T-helper 2 cell (primary cell): ENCODE results near the gene PCNX2.

Experiments used
- DNase-seq, 5 experiments: peaks; one replicate each; pipeline versions ENCODE4 v3.0.0 to v3.0.0-alpha.2; 2012 to 2022

Gene PCNX2

DNA sequence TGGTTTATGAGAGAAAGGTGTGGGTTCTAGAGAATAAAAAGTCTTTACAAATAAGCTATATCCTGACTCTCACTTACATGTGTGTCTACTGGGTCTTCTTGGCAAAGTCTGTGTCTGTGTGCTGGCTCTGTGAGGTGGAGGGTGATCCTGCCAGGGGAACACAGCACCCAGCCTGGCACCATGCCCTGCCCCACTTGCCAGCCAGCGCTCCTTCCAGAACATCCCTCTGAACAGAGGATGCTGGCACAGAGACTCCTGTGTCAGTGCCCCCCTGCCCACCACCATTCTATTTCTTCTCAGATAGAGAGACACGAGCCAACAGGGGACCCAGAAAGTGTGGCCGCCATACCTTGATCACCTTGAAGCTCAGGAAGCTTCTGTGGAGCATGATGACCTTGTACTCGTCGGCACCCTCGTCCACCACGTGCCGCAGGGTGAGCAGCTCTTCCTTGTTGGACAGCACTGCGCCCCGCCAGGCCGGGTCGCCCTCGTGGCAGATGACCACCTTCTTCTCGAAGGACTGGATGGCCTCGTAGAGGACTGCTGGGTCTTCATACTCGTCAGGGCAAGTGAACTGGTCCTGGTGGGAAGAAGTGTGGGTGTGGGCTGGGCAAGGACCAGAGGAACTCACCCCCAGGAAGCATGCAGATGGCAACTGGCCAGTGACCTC lies 295.4 kb downstream of the PCNX2 start:
- DNase-seq, result no peak

DNA sequence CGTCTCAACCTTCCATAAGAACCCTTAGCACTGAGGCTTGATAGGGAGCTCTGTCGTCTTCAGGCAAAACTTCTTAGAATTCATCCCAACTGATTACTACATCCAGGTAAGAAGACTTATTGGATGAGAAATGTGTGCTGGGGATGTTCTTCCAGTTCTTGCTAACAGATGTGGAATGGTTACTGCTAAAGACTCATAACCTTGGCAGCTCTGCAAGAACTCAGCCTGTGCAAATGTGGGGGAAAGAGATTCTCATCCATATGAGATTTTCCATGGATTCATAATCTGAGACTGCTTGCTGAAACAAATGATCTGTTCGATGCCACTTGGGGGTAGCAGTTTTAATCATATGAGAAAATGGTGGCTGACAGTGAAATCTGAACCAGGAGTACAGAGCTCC lies 296.9 kb downstream of the PCNX2 start:
- no peak for DNase-seq

DNA sequence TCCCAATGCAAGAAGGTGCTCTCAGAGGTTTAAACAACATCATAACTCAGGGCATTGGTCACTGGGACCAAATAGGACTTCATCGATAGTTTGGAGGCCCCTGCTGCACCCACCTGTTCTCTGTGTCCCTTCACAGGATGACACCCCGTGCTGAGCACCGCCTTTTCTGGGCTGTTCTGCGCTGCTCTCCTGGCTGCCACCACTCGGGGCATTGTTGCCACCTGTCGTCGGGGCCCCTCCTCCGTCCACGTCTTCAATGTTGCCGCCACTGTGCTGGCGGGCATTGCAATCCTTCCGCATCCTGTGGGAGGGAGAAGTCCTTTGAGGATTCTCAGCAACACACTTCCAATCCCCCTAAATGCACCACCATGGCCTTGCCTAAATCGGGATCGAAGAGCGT lies 297.4 kb downstream of the PCNX2 start:
- DNase-seq, result no peak

DNA sequence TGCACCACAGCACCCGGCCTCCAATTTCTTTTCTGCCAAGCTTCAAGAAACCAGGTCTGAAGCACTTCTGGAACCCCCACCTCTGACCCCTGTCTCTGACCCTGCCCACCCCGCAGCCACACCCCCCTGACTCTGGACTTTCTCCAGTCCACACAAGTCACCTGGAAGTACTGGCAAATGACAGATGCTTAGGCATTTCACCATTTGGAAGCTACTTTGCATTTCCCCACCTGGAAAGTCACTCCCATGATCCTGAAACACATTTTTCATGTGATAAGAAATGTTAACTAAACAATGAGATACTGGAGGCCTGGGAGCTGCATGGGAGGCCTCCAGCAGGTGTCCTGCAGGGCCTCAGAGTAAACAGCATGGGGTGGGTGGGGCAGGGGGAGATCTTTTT lies 299.4 kb downstream of the PCNX2 start:
- no peak for DNase-seq

DNA sequence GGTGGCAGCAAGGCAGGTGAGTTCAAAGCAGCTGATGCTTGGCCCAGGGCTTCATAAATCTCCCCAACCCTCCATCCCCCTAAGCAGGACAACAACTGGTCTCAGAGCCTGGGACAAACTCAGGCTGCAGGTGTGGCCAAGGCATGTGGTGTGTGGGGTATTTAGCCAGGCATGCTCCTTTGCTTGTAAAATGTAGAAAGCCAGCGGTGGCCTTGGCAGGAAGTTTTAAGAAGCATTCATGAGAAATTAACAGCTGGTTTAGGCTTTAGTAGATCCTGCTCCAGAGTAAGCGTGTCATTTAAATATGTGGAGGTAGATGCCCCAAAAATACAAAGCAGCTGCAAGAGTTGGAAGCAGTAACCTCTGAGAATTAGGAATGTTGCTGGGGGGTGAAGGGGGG lies 300.3 kb downstream of the PCNX2 start:
- no peak for DNase-seq

DNA sequence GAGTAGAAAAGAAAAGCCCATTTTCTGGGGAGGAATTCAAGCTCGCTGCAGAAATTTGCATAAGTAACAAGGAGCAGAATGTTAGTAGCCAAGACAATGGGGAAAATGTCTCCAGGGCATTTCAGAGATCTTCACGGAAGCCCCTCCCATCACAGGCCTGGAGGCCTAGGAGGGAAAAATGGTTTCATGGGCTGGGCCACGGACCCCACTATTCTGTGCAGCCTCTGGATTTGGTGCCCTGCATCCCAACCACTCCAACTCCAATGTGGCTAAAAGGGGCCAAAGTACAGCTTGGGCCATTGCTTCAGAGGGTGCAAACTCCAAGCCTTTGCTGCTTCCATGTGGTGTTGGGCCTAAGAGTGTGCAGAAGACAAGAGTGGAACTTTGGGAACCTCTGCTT lies 302.0 kb downstream of the PCNX2 start:
- no peak for DNase-seq

DNA sequence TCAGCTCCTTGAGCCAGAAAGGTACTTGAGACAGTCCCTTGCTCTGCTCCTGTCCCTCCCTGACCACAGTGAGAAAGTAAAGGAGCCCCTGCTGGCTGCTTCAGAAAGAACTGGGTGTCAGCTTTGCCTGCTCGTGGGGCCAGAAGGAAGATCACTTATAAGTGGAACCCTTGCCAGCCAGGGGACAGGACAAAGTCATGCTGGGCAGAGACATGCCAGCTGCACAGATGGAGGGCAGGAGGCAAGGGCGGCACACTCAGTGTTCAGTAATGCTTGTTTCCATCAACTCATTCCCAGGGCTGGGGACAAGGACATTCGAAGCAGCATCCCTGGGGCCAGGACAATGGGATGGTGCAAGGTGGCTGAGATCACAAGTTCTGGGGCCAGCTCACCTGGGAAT lies 303.3 kb downstream of the PCNX2 start:
- no peak for DNase-seq

DNA sequence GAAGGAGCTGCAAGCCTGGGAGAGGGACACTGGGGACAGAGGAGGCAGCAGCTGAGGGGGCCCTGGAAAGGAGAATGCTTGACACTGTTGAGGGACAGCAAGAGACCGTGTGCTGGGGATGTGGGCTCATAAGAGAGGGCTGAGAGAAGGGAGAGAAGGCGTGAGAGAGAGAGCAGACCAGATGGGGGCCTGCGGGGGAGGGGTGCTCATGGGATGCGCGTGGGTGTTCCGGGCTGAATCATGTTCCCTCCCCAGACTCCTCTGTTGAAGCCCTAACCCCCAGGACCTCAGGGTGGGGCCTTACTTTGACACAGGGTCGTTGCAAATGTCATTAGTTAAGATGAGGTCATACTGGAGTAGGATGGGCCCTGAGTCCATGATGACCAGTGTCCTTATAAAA lies 304.3 kb downstream of the PCNX2 start:
- no peak for DNase-seq

DNA sequence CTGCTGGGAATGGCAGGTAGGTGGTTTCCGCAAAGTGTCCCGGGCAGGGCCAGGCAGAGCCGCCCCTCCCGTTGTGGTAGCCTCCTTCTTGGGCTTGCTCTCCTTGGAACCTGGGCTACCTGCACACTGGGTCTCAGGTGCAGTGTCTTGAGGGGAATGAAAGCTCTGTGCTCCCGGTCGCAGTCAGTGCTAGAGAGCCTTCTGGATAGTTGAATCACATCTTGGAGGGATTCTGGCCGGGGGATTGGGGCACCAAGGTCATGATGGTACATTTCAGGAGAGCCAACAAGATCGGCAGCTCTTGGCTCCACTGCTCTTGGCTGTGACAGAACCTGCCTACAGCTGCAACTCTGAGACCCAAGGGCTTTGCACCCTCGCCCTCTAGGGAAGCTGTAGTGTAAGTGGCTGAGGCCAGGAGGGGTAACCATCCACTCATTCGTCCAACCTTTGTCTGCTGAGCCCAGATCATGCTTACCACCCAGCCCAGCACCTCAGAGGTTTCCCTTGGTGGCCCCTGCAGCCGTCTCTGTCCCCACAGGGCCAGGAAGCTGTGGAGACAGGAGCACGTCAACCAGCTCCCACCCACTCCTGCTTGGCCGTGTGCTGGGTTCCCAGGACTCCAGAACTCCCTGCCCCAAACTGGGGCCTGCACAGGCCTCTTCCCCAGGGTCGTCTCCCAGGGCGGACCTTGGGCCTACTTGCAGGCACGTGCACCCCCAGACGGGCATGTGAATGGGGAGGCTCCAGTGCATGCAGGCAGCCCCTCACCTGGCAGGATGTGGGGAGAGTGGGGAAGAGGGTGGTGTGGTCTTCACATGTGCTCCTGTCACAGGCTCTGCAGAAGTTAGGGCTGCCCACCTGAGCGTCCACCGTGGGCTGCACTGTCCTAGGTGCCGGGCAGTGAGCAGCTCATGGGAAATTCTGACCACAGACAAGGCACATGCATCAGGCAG lies 305.1 kb downstream of the PCNX2 start:
- no peak for DNase-seq

DNA sequence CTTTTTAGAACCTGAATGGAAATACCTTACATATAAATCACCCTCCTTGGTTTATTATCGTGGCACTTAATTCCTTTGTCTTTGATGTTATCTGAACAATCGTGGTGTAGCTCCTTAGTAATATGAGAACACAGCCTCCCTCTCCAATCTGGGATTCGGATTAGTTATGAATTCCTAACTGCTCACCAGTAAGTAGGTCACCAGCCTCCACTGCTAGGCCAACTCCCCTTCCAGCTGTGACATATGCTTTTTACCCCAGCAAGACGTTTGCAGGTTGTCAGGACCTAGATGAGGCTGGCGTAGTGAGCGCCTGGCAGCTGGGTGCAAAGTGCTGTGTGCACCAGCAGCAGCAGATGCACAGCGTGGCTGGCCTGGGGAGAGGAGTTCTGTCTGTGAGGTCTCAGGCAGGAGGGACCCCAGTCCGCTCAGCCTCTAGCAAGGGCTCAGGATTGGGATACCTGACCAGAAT lies 306.9 kb downstream of the PCNX2 start:
- DNase-seq, result no peak

DNA sequence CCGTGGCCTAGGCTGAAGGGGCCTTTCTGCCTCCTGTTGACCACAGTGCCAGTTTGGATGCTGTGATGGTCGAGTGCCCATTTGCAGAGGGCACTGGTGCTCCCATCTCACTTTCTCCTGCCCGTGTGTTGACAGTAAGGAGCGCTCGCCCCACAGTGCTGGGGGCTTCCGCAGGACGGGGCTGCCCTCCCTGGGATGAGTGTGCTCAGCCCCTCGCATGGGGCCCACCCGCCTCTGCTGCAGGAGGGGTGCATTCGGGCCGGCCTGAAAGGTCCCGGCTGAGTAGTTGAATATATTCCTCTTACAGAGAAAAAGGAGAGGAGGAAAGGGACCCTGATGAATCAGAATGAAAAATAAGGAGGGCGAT lies 307.8 kb downstream of the PCNX2 start:
- no peak for DNase-seq

DNA sequence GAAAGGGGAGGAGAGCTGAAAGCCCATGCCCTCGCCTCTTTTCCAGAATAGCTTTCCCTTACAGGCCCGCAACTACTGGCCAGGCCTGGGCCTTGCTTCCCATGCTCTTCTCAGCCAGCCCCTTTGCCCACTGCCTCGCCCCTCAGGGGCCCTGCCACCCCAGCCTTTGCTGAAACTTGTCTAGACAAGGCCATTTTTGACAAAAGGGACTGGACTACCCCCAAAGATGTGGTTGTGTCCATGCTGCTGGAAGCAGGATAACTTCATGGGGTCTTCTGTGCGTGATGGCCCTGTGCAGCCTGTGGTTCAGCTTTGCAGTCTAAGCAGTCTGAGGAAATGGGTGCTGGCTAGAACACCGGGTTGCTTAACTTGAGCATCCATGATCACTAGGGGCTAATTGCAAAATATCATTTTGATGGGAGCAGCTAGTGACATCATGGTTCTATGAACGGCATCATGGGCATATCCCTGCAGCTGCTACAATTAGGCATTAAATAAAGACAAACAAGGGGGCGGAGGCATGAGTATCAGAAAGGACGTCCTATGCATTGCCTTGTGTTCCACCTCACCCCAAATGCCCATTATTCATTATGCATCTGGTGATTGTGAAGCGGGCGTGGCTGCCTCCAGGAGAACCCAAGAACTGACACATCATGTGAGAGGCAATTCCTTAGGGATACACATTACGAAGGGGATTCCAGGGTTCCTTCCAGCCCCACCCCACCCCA lies 308.3 kb downstream of the PCNX2 start:
- DNase-seq, result no peak

DNA sequence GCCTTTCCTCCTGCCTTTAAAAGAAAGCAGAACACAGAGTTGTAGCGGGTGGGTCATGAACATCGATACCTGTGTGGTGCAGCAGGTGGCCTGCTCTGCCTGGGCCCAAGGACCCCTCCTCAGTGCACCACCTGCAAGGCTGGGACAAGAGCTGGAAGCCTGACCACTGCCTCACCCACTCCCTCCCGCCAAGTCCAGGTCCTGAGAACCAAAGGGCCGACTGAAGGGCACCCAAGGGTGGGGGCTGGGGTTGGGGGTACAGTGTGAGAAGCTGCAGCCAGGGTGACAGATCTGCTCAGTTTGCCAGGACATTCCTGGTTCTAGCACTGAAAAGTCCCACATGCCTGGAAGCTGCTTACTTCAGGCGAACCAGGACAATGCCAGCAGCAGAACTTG lies 309.0 kb downstream of the PCNX2 start:
- no peak for DNase-seq

DNA sequence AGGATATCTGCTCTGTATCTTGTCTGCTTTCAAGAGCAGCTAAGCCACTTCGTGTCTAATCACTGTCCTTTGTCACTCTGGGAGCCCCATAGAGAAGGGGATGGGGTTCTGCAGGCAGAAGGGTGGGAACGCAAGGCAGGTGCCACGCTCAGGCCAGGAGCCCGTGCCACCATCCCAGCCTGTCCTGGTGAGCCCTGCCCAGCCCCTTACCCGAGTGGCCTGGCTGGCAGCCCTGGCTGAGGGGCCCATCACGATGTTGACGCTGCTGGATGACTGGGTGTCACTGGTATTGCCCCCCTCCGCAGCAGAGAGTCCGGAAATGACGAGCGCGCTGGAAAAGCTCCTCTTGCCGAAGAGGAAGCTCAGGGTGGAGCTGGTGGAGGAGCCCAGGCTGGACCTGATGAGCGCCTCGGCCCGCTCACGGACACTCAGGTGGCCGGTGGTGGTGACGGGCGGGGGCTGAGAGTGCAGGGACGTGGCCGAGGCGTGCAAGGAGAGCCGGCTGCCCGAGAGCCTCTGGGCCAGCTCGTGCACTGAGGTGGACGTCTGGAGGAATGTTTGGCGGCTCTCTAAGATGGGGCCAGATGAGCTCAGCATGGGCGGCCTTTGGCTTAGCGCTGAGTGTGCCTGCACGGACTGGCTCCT lies 309.5 kb downstream of the PCNX2 start:
- DNase-seq, result no peak

DNA sequence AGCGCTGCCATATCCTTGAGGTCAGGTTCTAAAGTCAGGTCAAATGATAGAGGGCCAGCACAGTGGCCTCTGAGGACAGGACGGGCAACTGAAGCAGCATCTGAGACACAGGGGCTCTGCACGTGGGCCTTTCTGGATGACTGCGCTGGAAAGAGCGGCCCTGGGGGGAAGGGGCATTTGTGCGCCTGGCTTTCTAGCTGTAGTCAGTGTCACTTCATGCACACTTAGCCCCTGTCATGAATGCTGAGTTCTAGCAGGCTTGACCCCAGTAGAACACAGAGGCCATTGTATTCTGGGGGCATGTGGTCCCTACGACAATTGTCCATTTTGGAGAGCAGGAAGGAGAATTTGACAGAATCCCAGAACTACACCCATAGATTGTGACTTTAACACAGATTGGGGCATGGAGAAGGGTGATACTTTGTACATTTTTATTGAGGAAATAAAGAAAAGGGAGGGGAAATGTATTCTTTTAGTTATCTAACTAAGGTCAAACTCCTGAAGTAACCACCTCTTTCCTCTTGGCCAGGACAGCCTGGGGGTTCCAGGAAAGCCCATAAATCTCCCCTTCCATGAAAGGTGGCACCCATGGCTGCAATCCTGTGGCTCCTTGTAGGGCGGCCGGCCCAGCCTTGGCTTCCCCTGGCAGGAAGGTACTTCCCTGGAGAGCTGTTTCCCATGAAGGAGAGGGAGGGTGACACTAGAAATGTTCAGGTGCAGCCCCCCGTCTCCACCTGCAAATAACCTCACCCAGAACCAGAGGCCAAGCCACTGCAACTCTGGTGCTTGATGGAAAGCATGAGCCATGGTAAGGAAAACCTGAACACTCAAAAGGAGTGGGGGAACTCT lies 310.7 kb downstream of the PCNX2 start:
- DNase-seq, result no peak

DNA sequence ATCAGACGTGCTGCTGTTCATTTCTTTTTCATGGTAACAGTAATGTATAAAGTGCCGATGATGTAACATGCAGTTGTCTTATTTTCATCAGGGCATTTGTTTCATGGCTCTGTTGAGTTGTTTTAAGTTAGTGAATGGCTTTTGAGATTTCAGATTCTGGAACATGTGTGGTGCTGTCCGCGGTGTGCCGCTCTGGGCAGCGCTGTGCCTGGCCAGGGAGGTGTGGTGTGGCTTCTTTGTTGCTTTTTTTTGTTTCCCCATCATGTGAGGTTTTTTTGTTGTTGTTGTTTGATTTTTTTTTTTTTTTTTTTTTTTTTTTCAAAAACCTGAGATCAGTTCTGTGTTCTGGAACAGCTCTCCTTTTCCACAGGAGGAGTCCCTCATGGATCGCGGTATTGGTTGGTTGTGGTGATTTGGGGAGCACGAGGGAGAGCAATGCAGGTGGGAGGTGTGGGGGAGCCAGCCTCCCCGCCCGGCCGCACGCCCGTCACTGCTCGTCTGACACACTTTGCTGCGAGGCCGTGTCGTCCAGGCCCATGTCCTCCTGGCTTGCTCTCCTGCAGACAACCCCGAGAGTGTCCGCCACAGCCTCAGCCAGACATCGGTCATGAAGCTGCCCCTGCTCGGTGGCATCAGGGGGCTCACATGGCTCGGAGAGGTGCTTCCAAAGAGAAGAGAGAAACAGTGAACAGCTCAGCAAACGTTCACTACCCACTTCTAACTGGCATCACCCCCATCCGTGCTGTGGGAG lies 311.5 kb downstream of the PCNX2 start:
- DNase-seq, result no peak

DNA sequence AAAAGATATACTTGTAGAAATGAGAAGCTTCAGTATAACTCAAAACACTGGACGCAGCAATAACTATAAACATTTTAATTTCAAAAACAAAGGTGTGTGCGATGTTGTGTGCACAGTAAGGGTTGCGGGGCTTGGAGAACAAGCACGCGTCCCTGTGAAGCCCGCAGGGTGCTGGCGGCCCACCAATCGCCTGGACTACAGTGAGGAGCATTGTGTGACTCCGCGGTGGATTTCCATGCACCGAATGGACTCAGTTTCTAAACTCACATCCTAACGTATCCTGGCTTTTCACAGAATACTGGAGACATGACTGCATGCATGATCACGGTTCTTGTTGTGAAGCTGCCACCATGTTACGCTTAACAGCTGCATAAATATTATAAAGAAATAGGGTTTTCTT lies 312.1 kb downstream of the PCNX2 start:
- DNase-seq, result no peak

DNA sequence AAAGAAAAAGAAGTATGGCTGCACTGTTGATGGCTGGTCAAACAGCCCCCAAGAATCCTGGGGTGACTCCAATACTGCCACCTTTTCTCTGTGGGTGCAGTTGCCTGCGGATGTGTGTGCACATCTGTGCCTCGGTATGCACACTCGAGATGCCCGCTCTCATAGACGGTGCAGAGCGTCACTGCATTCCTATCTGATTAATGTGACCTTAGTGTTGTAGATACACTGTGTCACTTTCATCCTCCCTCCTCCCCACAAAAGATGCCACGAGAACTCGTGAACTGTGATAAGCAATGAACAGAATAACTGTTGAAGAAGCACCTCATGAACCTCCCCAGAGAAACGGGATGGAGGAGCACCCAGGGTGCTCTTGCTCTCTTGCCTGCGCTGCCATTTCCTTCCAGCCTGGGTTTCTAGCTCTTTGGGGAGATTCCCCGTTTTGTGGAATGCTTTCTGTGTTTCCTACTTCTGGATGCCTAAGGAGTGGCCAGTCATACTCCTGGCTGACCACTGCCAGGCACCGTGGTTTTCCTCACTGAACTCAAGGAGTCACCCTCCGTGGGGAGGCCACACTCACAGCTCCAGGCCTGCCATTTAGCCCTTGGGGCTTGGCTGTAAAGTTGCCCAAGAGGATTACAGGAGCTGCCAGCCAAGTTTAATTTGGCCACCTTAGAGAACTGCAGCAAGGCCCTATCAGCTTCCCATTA lies 313.1 kb downstream of the PCNX2 start:
- DNase-seq, result no peak

DNA sequence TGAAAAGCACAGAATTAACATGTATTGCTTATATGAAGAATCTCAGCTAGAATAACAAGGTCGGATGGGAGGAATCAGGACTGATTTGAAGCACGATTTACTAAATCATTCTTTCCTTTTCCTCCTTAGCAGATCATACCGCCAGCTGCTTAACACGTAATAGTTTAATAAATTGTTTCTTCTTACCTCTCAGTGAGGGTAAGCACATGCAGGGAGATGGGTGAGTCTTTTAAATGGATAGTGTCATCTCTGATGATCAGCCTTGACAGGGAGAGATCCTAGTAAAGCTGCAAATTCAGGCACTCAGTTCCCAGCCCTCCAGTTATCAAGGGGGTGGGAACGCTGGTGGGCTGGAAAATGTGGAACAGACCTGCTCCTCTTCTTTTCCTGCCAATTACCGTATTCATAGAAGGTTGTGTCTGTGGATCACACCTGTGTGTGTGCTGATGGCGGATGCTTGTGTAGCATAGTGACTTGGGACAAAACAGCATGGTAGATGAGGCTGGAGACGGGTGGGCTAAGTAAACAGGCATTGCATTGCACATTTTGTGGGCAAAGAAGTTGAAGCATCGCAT lies 314.5 kb downstream of the PCNX2 start:
- DNase-seq, result no peak

DNA sequence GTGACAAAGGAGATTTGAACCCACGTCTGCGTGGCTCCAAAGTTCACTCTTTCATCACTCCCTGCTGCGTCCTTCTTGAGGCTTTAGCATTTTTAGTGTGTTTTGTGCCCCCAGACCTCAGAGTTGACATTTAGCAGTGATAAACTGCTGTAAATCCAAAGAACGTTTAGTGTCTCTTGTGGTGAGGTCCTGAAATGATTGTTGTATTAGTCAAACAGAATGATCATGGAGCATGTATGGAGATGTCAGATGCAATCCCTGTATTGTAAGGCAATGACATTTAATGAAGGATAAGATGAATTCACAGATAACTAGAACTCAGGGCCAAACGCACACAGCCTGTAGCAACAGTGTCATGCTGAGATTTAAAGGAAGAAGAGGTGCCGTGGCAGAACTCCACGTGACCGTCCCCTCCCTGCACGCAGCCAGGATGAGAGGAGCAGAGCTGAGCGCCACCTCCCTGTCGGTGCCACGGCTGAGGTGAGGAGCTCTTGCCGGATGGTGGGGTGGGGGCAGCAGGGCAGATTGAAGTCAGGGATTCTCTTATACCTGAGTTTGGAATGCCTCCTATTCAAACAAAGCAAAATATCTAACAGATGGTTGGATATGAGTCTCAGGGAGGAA lies 315.1 kb downstream of the PCNX2 start:
- DNase-seq, result no peak
